MM.1S (cell line): ENCODE results near the gene GPR89A.

Source experiments
- CTCF ChIP-seq: fragments of 300-600 bp; sonication (generic); IDR thresholded peaks from 2 replicates; pipeline ENCODE4 v1.5.1; 2016; ENCODE audit warnings: antibody characterized with exemption, low read length, mixed read lengths
- EZH2 ChIP-seq: fragments of 300-600 bp; sonication (generic); optimal IDR thresholded peaks from 2 replicates; pipeline ENCODE3; 2017; ENCODE audit warnings: low read depth, mild to moderate bottlenecking, antibody characterized with exemption, low read length, mixed read lengths
- EZH2phosphoT487 ChIP-seq: fragments of 300-600 bp; sonication (generic); IDR thresholded peaks from 2 replicates; pipeline ENCODE4 v1.6.1; 2018; ENCODE audit warnings: antibody characterized with exemption, low read length

- no peak for TF ChIP-seq CTCF
- TF ChIP-seq EZH2, result no peak
- no peak for TF ChIP-seq EZH2phosphoT487
Measured at GRCh38 chr1:145695821-145696629, 88.2 kb downstream of the GPR89A start.
